ENCODE results near the gene LYPD5. TPM values are rescaled to one million over a fixed set of nuclear protein-coding genes. Genes with fewer than 3 reads are reported as not detected.
"Not testable (repeated sequence)": the region's sequence is repeated elsewhere in the genome, so short reads cannot be mapped to it uniquely, and the experiment has no call there.

The LYPD5 gene
- total and polyA plus RNA-seq, 2 of the 13 experiments (the other 11 are each of a cell fraction or from before 2014, with no cell fraction given), result not detected

DNA sequence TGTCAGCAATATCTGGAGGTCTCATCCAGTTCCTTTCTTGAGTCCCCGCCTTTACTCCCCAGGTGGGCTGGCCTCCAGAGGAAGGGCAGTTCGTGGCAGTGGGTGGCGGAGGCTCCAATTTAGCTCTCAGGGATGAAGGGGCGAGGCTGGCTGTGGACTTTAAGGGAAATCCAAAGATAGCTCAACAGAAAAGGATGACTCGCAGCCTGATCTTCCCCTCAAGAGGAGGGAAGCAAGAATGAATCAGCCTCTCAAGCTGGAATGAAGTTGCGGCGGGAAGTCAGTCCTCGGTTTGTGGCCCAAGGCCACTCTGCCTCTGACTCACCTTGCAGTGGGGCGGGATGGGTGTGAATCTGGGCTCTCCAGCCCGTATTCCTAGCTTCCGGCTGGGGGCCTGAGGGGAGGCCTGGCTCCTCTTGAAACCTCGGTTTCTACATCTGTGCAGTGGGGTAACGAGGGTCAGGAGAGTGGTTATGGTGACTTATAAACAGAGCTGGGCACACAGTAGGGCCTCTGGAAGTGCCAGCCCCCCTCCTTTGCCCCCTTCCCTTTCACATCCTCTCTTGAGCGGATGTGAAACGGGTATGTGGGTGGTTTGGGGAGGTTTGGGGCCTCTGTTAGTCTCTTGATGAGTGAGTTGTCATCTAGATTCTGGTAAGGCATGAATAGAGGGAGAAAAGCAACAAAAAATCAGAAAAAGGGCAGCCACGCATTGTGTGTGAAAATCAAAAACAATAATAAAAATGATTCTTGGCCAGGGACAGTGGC lies 37.0 kb downstream of the LYPD5 start (continued):
- TF ChIP-seq, protein P1, sequence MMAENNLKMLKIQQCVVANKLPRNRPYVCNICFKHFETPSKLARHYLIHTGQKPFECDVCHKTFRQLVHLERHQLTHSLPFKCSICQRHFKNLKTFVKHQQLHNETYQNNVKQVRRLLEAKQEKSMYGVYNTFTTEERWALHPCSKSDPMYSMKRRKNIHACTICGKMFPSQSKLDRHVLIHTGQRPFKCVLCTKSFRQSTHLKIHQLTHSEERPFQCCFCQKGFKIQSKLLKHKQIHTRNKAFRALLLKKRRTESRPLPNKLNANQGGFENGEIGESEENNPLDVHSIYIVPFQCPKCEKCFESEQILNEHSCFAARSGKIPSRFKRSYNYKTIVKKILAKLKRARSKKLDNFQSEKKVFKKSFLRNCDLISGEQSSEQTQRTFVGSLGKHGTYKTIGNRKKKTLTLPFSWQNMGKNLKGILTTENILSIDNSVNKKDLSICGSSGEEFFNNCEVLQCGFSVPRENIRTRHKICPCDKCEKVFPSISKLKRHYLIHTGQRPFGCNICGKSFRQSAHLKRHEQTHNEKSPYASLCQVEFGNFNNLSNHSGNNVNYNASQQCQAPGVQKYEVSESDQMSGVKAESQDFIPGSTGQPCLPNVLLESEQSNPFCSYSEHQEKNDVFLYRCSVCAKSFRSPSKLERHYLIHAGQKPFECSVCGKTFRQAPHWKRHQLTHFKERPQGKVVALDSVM (CRISPR knock-in tag; IDR thresholded peaks at IDR 0.05), result no peak
- TF ChIP-seq ZKSCAN1 (IDR thresholded peaks at IDR 0.05; ENCODE audit: low read length) (0 out of 2 replicates have a peak, but pooled peaks have one; percentile 56), CHCHD3 (CRISPR knock-in tag; IDR thresholded peaks at IDR 0.05) (no peak), ZNF350 (CRISPR knock-in tag; IDR thresholded peaks at IDR 0.05; ENCODE audit: borderline replicate concordance, low read depth) (no peak), ZNF367 (CRISPR knock-in tag; IDR thresholded peaks at IDR 0.05; ENCODE audit: borderline replicate concordance) (no peak), ZNF572 (CRISPR knock-in tag; IDR thresholded peaks at IDR 0.05) (no peak), SAP130 (CRISPR knock-in tag; IDR thresholded peaks at IDR 0.05; ENCODE audit: low read depth) (peak; percentile 19; the same call in 1 of the 2 replicates), ZFP82 (CRISPR knock-in tag; IDR thresholded peaks at IDR 0.05; ENCODE audit: borderline replicate concordance) (no peak), ARHGAP35 (CRISPR knock-in tag; IDR thresholded peaks at IDR 0.05; ENCODE audit: borderline replicate concordance) (no peak), ZNF33B (CRISPR knock-in tag; IDR thresholded peaks at IDR 0.05) (no peak), ETV5 (CRISPR knock-in tag; IDR thresholded peaks at IDR 0.05; ENCODE audit: borderline replicate concordance) (peak; percentile 42; the same call in 1 of the 2 replicates), FOSL2 (CRISPR knock-in tag; IDR thresholded peaks at IDR 0.05) (peak; percentile 85)
- TF ChIP-seq, protein P2, sequence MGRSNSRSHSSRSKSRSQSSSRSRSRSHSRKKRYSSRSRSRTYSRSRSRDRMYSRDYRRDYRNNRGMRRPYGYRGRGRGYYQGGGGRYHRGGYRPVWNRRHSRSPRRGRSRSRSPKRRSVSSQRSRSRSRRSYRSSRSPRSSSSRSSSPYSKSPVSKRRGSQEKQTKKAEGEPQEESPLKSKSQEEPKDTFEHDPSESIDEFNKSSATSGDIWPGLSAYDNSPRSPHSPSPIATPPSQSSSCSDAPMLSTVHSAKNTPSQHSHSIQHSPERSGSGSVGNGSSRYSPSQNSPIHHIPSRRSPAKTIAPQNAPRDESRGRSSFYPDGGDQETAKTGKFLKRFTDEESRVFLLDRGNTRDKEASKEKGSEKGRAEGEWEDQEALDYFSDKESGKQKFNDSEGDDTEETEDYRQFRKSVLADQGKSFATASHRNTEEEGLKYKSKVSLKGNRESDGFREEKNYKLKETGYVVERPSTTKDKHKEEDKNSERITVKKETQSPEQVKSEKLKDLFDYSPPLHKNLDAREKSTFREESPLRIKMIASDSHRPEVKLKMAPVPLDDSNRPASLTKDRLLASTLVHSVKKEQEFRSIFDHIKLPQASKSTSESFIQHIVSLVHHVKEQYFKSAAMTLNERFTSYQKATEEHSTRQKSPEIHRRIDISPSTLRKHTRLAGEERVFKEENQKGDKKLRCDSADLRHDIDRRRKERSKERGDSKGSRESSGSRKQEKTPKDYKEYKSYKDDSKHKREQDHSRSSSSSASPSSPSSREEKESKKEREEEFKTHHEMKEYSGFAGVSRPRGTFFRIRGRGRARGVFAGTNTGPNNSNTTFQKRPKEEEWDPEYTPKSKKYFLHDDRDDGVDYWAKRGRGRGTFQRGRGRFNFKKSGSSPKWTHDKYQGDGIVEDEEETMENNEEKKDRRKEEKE (IDR thresholded peaks at IDR 0.05), result no peak
- TF ChIP-seq, protein P3, sequence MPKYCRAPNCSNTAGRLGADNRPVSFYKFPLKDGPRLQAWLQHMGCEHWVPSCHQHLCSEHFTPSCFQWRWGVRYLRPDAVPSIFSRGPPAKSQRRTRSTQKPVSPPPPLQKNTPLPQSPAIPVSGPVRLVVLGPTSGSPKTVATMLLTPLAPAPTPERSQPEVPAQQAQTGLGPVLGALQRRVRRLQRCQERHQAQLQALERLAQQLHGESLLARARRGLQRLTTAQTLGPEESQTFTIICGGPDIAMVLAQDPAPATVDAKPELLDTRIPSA (CRISPR knock-in tag; IDR thresholded peaks at IDR 0.05; ENCODE audit: borderline replicate concordance), result no peak

DNA sequence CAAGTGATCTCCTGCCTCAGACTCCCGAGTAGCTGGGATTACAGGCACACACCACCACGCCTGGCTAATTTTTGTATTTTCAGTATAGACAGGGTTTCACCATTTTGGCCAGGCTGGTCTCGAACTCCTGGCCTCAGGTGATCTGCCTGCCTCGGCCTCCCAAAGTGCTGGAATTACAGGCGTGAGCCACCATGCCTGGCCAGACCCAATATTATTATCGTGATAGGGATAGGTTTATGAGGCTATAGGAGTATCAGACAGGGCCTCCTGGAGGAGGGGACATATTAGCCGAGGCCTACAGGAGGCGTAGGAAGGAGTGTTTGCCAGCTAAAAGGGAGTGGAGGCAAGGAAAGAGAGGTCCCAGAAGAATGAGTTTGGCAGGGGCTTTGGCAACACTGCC lies 37.6 kb downstream of the LYPD5 start:
- H4K20me1 ChIP-seq (ENCODE audit: insufficient read depth, low read length); H3K27me3 ChIP-seq (ENCODE audit: control insufficient read depth in 1 of 2, insufficient read depth in 2 of 2, low read length in 2 of 2); in situ Hi-C loops (cut with HindIII; ENCODE audit: extremely low pct_ligation_motif_present, low pct_unique_long_range_greater_than_20kb); H3K9ac ChIP-seq (ENCODE audit: insufficient read depth, low read depth, low read length); ATAC-seq; H3K27ac ChIP-seq (ENCODE audit: extremely low read length, insufficient read depth, low read length); H3K4me3 ChIP-seq (replicated peaks in 1 of 3; ENCODE audit: insufficient read depth in 1 of 3, low read depth in 2 of 3, low read length in 3 of 3); H3K9me3 ChIP-seq (ENCODE audit: low read length); BruUV-seq (replicated peaks); H3K36me3 ChIP-seq (replicated peaks in 1 of 2; ENCODE audit: control insufficient read depth in 1 of 2, insufficient read depth in 2 of 2, low read length in 2 of 2); H3K79me2 ChIP-seq (ENCODE audit: insufficient read depth, low read length); H2AFZ ChIP-seq (ENCODE audit: low read length); FAIRE-seq; DNase-seq (ENCODE audit: low spot score): not testable (repeated sequence)
- intact Hi-C loops (cut with micrococcal nuclease; ENCODE audit: unreplicated experiment), result loop anchor here (10.0 kb wide), 1 partner anchor 100 kb away; no protein-coding TSS in a partner anchor
- Histone ChIP-seq H3K4me1 (ENCODE audit: insufficient read depth, low read length) (peaks cover 17% of the 10 kb centered on the region; the same call in 1 of the 2 replicates), H3K4me2 (ENCODE audit: low read depth, low read length) (peak overlapping the region; percentile 14; the same call in 1 of the 2 replicates)
- WGBS (ENCODE audit: low lambda C conversion rate), result 47% methylated on average over 8 of the region's 8 CpGs
- ChIA-PET POLR2A (interaction anchor here (2.4 kb wide), 1 partner anchor 10 kb away, joined by 20 read pairs; the partner anchor contains the start of gene SMG9), CTCF (ENCODE audit: low intra/inter-chr PET ratio, low total read pairs) (interaction anchor here (1.7 kb wide), 1 partner anchor 10 kb away, joined by 4 read pairs; no protein-coding TSS in a partner anchor)

Measured in HepG2 (cell line).